Measurements from ENCODE around the gene NF1.

NF1 gene

GRCh38 chr17:31092475-31093064 is 2.2 kb upstream of the NF1 start:
- H4K20me1 ChIP-seq (ENCODE audit: insufficient read depth, low read length): 0 out of 2 replicates have a peak, but pooled peaks cover 4% of the 10 kb centered on the region
- no peaks in the 10 kb centered on the region for H3K27me3 ChIP-seq (ENCODE audit: low read depth, low read length)
- H3K4me2 ChIP-seq (ENCODE audit: low read length): no peak overlapping the region
- H3K9me3 ChIP-seq (ENCODE audit: insufficient read depth, low read length): no peaks in the 10 kb centered on the region
- no peaks in the 10 kb centered on the region for H3K36me3 ChIP-seq (replicated peaks; ENCODE audit: low read depth, low read length)
- peaks cover 20% of the 10 kb centered on the region for H3K79me2 ChIP-seq (ENCODE audit: low read length)
- no peak overlapping the region for H2AFZ ChIP-seq (ENCODE audit: low read depth, low read length)
- no peak overlapping the region for H3K9ac ChIP-seq (ENCODE audit: low read length)
- peaks cover 13% of the 10 kb centered on the region for H3K4me1 ChIP-seq (ENCODE audit: low read length)
- no peak overlapping the region for H3K27ac ChIP-seq (ENCODE audit: low read length)
- no peak for TF ChIP-seq EZH2phosphoT487 (IDR thresholded peaks at IDR 0.05; ENCODE audit: low read depth)
- peak; percentile 25; the same call in 1 of the 2 replicates for TF ChIP-seq CTCF (IDR thresholded peaks at IDR 0.05; ENCODE audit: low read depth, low read length)
- H3K4me3 ChIP-seq (ENCODE audit: low read length): no peak overlapping the region

GRCh38 chr17:31093866-31094599 is 744 bp upstream of the NF1 start:
- Histone ChIP-seq H3K79me2 (ENCODE audit: low read length) (peaks cover 24% of the 10 kb centered on the region), H3K27ac (ENCODE audit: low read length) (no peak overlapping the region; the same call in 1 of the 2 replicates), H3K9ac (ENCODE audit: low read length) (peak overlapping the region; percentile 76), H3K4me3 (ENCODE audit: low read length) (peak overlapping the region; percentile 82), H3K27me3 (ENCODE audit: low read depth, low read length) (no peaks in the 10 kb centered on the region), H3K9me3 (ENCODE audit: insufficient read depth, low read length) (no peaks in the 10 kb centered on the region), H3K4me2 (ENCODE audit: low read length) (peak overlapping the region; percentile 96), H3K36me3 (replicated peaks; ENCODE audit: low read depth, low read length) (no peaks in the 10 kb centered on the region), H2AFZ (ENCODE audit: low read depth, low read length) (peak overlapping the region; percentile 29), H3K4me1 (ENCODE audit: low read length) (peaks cover 8% of the 10 kb centered on the region), H4K20me1 (ENCODE audit: insufficient read depth, low read length) (0 out of 2 replicates have a peak, but pooled peaks cover 4% of the 10 kb centered on the region)
- TF ChIP-seq EZH2phosphoT487 (IDR thresholded peaks at IDR 0.05; ENCODE audit: low read depth): no peak
- TF ChIP-seq CTCF (IDR thresholded peaks at IDR 0.05; ENCODE audit: low read depth, low read length): no peak

- peaks cover 7% of the 10 kb centered on the region; the same call in 1 of the 2 replicates for H4K20me1 ChIP-seq (ENCODE audit: insufficient read depth, low read length)
- H3K27me3 ChIP-seq (ENCODE audit: low read depth, low read length): no peaks in the 10 kb centered on the region
- no peaks in the 10 kb centered on the region for H3K36me3 ChIP-seq (replicated peaks; ENCODE audit: low read depth, low read length)
- peaks cover 8% of the 10 kb centered on the region for H3K4me1 ChIP-seq (ENCODE audit: low read length)
- peak overlapping the region; percentile 82 for H3K4me3 ChIP-seq (ENCODE audit: low read length)
- peak overlapping the region; percentile 76 for H3K9ac ChIP-seq (ENCODE audit: low read length)
- no peak for TF ChIP-seq CTCF (IDR thresholded peaks at IDR 0.05; ENCODE audit: low read depth, low read length)
- no peak for TF ChIP-seq EZH2phosphoT487 (IDR thresholded peaks at IDR 0.05; ENCODE audit: low read depth)
- peaks cover 29% of the 10 kb centered on the region for H3K79me2 ChIP-seq (ENCODE audit: low read length)
- H2AFZ ChIP-seq (ENCODE audit: low read depth, low read length): peak overlapping the region; percentile 33; the same call in 1 of the 2 replicates
- no peaks in the 10 kb centered on the region for H3K9me3 ChIP-seq (ENCODE audit: insufficient read depth, low read length)
- H3K4me2 ChIP-seq (ENCODE audit: low read length): peak overlapping the region; percentile 96
- H3K27ac ChIP-seq (ENCODE audit: low read length): peak overlapping the region; percentile 19
Measured at GRCh38 chr17:31095236-31096105, 694 bp downstream of the NF1 start.

All from OCI-LY3 (cell line).